CD4-positive, alpha-beta memory T cell (primary cell): Measurements from ENCODE around the gene ZNF471. TPM values are rescaled to one million over a fixed set of nuclear protein-coding genes. Genes with fewer than 3 reads are reported as not detected.

Source experiments
- CTCF ChIA-PET: fragments of 350-600 bp; sonication (Branson Sonifier 250); formaldehyde crosslinking; loops from one replicate; lab custom pipeline; 2021; ENCODE audit warnings: inconsistent platforms; ENCODE audit not compliant: partially characterized antibody; lab: Charles Lee
- POLR2A ChIA-PET: fragments of 350-600 bp; sonication (Branson Sonifier 250); formaldehyde crosslinking; loops from one replicate; lab custom pipeline; 2021; ENCODE audit not compliant: partially characterized antibody; lab: Charles Lee
- DNase-seq, 5 donors: peaks; one replicate each; pipeline versions ENCODE4 v3.0.0 to v3.0.0-alpha.2; 2020 to 2022; ENCODE audit warnings: mixed read lengths in 1 of 5
- H3K27ac ChIP-seq: one replicate; pipeline ENCODE4 v1.7.0; 2013; ENCODE audit warnings: low read depth, low read length
- H3K27me3 ChIP-seq: 2 replicates; pipeline ENCODE4 v1.7.0; 2013; ENCODE audit warnings: mild to moderate bottlenecking, low read length, moderate library complexity; ENCODE audit not compliant: insufficient read depth
- H3K36me3 ChIP-seq: 2 replicates; pipeline ENCODE4 v1.7.0; 2013; ENCODE audit warnings: mild to moderate bottlenecking, low read length, moderate library complexity; ENCODE audit not compliant: insufficient read depth
- H3K4me1 ChIP-seq: 2 replicates; pipeline ENCODE4 v1.7.0; 2013; ENCODE audit warnings: mild to moderate bottlenecking, low read length, moderate library complexity; ENCODE audit not compliant: insufficient read depth
- H3K4me3 ChIP-seq, 2 donors: one replicate each; pipeline ENCODE4 v1.7.0; 2013; ENCODE audit warnings: low read length in 2 of 2, mild to moderate bottlenecking in 1 of 2
- H3K9me3 ChIP-seq, 2 donors: one replicate each; pipeline ENCODE4 v1.7.0; 2013; ENCODE audit warnings: low read length in 2 of 2, control low read depth in 1 of 2; ENCODE audit not compliant: control insufficient read depth in 1 of 2
- H3K27ac Mint-ChIP-seq, 7 donors: one replicate each; pipeline ENCODE4 v1.8.0; 2020 to 2021; ENCODE audit warnings: mixed read lengths in 7 of 7, mild to moderate bottlenecking in 6 of 7, inconsistent platforms in 3 of 7, moderate library complexity in 3 of 7
- H3K27me3 Mint-ChIP-seq, 2 donors: one replicate each; pipeline ENCODE4 v1.8.0; 2020 to 2021; ENCODE audit warnings: mixed read lengths in 2 of 2
- H3K36me3 Mint-ChIP-seq, 2 donors: one replicate each; pipeline ENCODE4 v1.8.0; 2020 to 2021; ENCODE audit warnings: mixed read lengths in 2 of 2, inconsistent platforms in 1 of 2, mild to moderate bottlenecking in 1 of 2
- H3K4me1 Mint-ChIP-seq, 4 donors: one replicate each; pipeline ENCODE4 v1.8.0; 2020 to 2021; ENCODE audit warnings: mixed read lengths in 4 of 4, mild to moderate bottlenecking in 1 of 4
- H3K4me3 Mint-ChIP-seq, 8 donors: one replicate each; pipeline ENCODE4 v1.8.0; 2020 to 2021; ENCODE audit warnings: mixed read lengths in 8 of 8, mild to moderate bottlenecking in 7 of 8, moderate library complexity in 6 of 8, inconsistent platforms in 3 of 8
- H3K9me3 Mint-ChIP-seq, 8 donors: one replicate each; pipeline ENCODE4 v1.8.0; 2020 to 2021; ENCODE audit warnings: mixed read lengths in 8 of 8, mild to moderate bottlenecking in 5 of 8, inconsistent platforms in 3 of 8, moderate library complexity in 1 of 8
- intact Hi-C: fragments of 100-400 bp; cut with micrococcal nuclease; formaldehyde crosslinking; loops from one replicate; pipeline ENCODE4 v1.15.1; 2023
- polyA plus RNA-seq, 2 donors: library from polyadenylated mRNA; unstranded; fragments of 300-500 nt; fragmentation: Illumina TruSeq; gene quantifications; one replicate each; pipeline ENCODE4 v1.2.3, GENCODE V29; 2021
- total RNA-seq, 2 experiments: library from RNA; stranded (reverse); gene quantifications; one replicate each; pipeline ENCODE4 v1.2.3, GENCODE V29; 2021

ZNF471 gene
- total and polyA plus RNA-seq, 4 experiments from 2014 or later = 0.31 to 1.7 (median 1.0) TPM

DNA sequence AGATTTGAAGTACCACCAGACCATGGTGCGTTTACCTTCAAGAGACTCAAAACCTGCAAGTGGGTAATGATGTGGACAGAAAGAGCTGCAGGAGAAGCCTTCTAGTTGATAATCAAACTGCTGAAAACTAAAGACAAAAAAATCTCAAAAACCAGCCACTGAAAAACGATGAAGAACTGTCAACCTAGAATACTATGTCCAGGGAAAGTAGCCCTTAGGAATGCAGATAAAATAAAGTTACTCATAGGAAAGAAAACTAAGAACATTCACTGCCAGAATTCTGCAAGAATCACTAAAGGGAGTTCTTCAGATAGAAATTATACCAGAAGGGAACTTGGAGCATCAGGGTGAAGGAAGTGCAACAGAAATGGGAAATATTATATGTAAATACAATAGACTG, 64.9 kb downstream of the ZNF471 start:
- intact Hi-C loops = no loop called here
- ChIA-PET CTCF (no interaction called here), POLR2A (interaction anchor here (0.7 kb wide), 1 partner anchor 101 kb away, joined by 3 read pairs; no protein-coding TSS in a partner anchor)
- Mint-ChIP-seq H3K36me3 (peaks cover 65 to 73% of the 10 kb centered on the region in 2 donors), H3K4me1 (peaks cover 2 to 10% (median 6%) of the 10 kb centered on the region in 4 donors), H3K27ac (no peak overlapping the region), H3K9me3 (peaks cover 6 to 91% (median 75%) of the 10 kb centered on the region in 8 donors), H3K4me3 (no peak overlapping the region), H3K27me3 (no peaks in the 10 kb centered on the region)
- Histone ChIP-seq H3K4me1 (peaks cover 7% of the 10 kb centered on the region), H3K27me3 (no peaks in the 10 kb centered on the region), H3K4me3 (no peak overlapping the region), H3K27ac (no peak overlapping the region), H3K9me3 (peaks cover 6 to 56% of the 10 kb centered on the region in 2 donors), H3K36me3 (peaks cover 4% of the 10 kb centered on the region)
- DNase-seq = no peak

DNA sequence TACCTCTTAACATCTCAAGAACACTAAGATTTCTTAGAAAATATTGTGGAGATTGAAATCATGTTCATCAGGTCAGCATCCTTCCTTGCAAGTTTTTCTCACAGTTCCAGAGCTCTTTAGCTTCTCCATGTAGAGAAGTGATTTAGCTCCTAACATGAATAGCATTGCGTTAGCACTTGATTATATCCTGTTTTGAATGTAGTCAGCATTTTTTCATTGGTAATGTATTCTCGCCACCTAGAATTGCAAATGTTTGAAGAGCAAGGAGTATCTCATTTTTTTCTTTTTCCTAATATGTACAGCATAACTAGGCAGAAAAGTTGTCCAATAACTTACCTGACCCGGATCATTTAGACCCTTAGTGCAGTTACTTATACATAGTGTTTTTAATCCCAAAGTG, 66.3 kb downstream of the ZNF471 start:
- H3K9me3 ChIP-seq = peaks cover 16 to 69% of the 10 kb centered on the region in 2 donors
- no peak for DNase-seq
- peaks cover 4% of the 10 kb centered on the region for H3K36me3 ChIP-seq
- Mint-ChIP-seq H3K27me3 (no peaks in the 10 kb centered on the region), H3K27ac (no peak overlapping the region), H3K9me3 (peaks cover 6 to 95% (median 84%) of the 10 kb centered on the region in 8 donors), H3K4me1 (no peaks in the 10 kb centered on the region), H3K36me3 (peaks cover 63 to 68% of the 10 kb centered on the region in 2 donors), H3K4me3 (no peak overlapping the region)
- no peaks in the 10 kb centered on the region for H3K4me1 ChIP-seq
- no peak overlapping the region for H3K27ac ChIP-seq
- H3K4me3 ChIP-seq = peak overlapping the region in 1 of 2 donors; percentile 10
- ChIA-PET POLR2A (no interaction called here), CTCF (no interaction called here)
- H3K27me3 ChIP-seq = no peaks in the 10 kb centered on the region
- intact Hi-C loops = no loop called here

DNA sequence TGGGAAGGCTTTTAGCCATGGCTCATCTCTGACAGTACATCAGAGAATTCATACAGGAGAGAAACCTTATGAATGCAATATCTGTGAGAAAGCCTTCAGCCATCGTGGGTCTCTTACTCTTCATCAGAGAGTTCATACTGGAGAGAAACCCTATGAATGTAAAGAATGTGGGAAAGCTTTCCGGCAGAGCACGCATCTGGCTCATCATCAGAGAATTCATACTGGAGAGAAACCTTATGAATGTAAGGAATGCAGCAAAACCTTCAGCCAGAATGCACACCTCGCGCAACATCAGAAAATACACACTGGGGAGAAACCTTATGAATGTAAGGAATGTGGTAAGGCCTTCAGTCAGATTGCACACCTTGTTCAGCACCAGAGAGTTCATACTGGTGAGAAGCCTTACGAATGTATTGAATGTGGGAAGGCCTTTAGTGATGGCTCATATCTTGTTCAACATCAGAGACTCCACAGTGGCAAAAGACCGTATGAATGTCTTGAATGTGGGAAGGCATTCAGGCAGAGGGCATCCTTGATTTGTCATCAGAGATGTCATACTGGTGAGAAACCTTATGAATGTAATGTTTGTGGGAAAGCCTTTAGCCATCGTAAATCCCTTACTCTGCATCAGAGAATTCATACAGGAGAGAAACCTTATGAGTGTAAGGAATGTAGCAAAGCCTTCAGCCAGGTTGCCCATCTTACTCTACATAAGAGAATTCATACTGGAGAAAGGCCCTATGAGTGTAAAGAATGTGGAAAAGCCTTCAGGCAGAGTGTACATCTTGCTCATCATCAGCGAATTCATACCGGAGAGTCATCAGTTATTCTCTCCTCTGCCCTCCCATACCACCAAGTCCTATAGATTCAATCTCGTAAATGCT, 70.3 kb downstream of the ZNF471 start:
- Histone ChIP-seq H3K4me1 (no peaks in the 10 kb centered on the region), H3K27me3 (no peaks in the 10 kb centered on the region), H3K27ac (no peak overlapping the region), H3K9me3 (peaks cover 20 to 84% of the 10 kb centered on the region in 2 donors), H3K36me3 (peaks cover 4% of the 10 kb centered on the region), H3K4me3 (peak overlapping the region in 1 of 2 donors; percentile 11)
- Mint-ChIP-seq H3K36me3 (peaks cover 42 to 49% of the 10 kb centered on the region in 2 donors), H3K4me3 (no peak overlapping the region), H3K27ac (no peak overlapping the region), H3K9me3 (peaks cover 6 to 100% (median 93%) of the 10 kb centered on the region in 8 donors), H3K4me1 (peaks cover 0 to 4% (median 0%) of the 10 kb centered on the region in 4 donors), H3K27me3 (no peaks in the 10 kb centered on the region)
- DNase-seq = no peak
- intact Hi-C loops = no loop called here
- CTCF ChIA-PET = no interaction called here
- POLR2A ChIA-PET = no interaction called here

Other genes starting within 250 kb of the ZNF471 start
- not detected for gene EDDM13, start 235.1 kb upstream of the ZNF471 start, total RNA-seq
- gene EDDM13, start 235.1 kb upstream of the ZNF471 start, polyA plus RNA-seq = 1 to 10 TPM in 1 of 2 donors, not detected in 1; 1.6 TPM
- gene ZSCAN5A, start 193.0 kb upstream of the ZNF471 start, total RNA-seq = 10 to 100 TPM; 12.2 to 14.6 TPM
- gene ZSCAN5A, start 193.0 kb upstream of the ZNF471 start, polyA plus RNA-seq = 1 to 10 TPM; 9.7 to 9.8 TPM
- gene ZNF582, start 114.3 kb upstream of the ZNF471 start, total RNA-seq = 1 to 10 TPM; 7.3 to 7.8 TPM
- 1 to 10 TPM; 3.0 to 6.5 TPM for gene ZNF582, start 114.3 kb upstream of the ZNF471 start, polyA plus RNA-seq
- 10 to 100 TPM in 1 of 2 experiments, 1 to 10 TPM in 1; 9.2 to 14.4 TPM for gene ZNF583, start 103.5 kb upstream of the ZNF471 start, total RNA-seq
- gene ZNF583, start 103.5 kb upstream of the ZNF471 start, polyA plus RNA-seq = 10 to 100 TPM; 10.2 to 16.5 TPM
- under 1 TPM in 1 of 2 experiments, not detected in 1; 0.15 TPM for gene ZNF667, start 30.5 kb upstream of the ZNF471 start, total RNA-seq
- gene ZNF667, start 30.5 kb upstream of the ZNF471 start, polyA plus RNA-seq = under 1 TPM; 0.09 to 0.23 TPM
- gene ZFP28, start 31.1 kb downstream of the ZNF471 start, total RNA-seq = 1 to 10 TPM; 8.3 to 8.8 TPM
- gene ZFP28, start 31.1 kb downstream of the ZNF471 start, polyA plus RNA-seq = 1 to 10 TPM; 1.5 to 3.0 TPM
- 1 to 10 TPM; 4.9 to 5.0 TPM for gene ZNF470, start 59.6 kb downstream of the ZNF471 start, total RNA-seq
- 1 to 10 TPM; 1.2 to 2.7 TPM for gene ZNF470, start 59.6 kb downstream of the ZNF471 start, polyA plus RNA-seq
- gene ZNF71, start 87.4 kb downstream of the ZNF471 start, total RNA-seq = 1 to 10 TPM; 8.2 to 8.3 TPM
- 10 to 100 TPM in 1 of 2 donors, 1 to 10 TPM in 1; 7.1 to 13.7 TPM for gene ZNF71, start 87.4 kb downstream of the ZNF471 start, polyA plus RNA-seq
- gene SMIM17, start 135.3 kb downstream of the ZNF471 start, total RNA-seq = not detected
- gene SMIM17, start 135.3 kb downstream of the ZNF471 start, polyA plus RNA-seq = not detected
- 1 to 10 TPM; 3.2 to 3.8 TPM for gene ZNF835, start 163.9 kb downstream of the ZNF471 start, total RNA-seq
- gene ZNF835, start 163.9 kb downstream of the ZNF471 start, polyA plus RNA-seq = 1 to 10 TPM in 1 of 2 donors, under 1 TPM in 1; 0.64 to 3.7 TPM